ENCODE results near the gene FBXW2. TPM values are rescaled to one million over a fixed set of nuclear protein-coding genes. Genes with fewer than 3 reads are reported as not detected.
A peak's percentile ranks its signal among the peaks of the same experiment; 100 is the strongest.

FBXW2 gene
- total and polyA plus RNA-seq, 2 donors (not counting 3 experiments of a cell fraction or from before 2014, with no cell fraction given) = 32.5 to 70.2 TPM

GRCh38 chr9:120714088-120714845, 78.9 kb downstream of the FBXW2 start, which contains the start of gene MEGF9:
Gene MEGF9 (minus strand): TSS chr9:120714470. CDS start chr9:120714358, 112 bp downstream.
- Histone ChIP-seq H3K27me3 (ENCODE audit: control insufficient read depth in 2 of 2, insufficient read depth in 2 of 2, low read length in 2 of 2) (no peaks in the 10 kb centered on the region), H3K36me3 (ENCODE audit: control insufficient read depth in 2 of 2, extremely low read depth in 1 of 2, insufficient read depth in 2 of 2, low read length in 2 of 2) (no peaks in the 10 kb centered on the region), H4K20me1 (replicated peaks; ENCODE audit: control insufficient read depth, extremely low read depth, insufficient read depth, low read length) (no peaks in the 10 kb centered on the region), H3K4me3 (replicated peaks in 1 of 3; ENCODE audit: insufficient read depth in 1 of 3, low read depth in 1 of 3, low read length in 3 of 3) (peak within 1 kb of the TSS; percentile 65 to 84 (median 67)), H3K79me2 (ENCODE audit: control insufficient read depth, insufficient read depth, low read length) (peaks cover 2% of the 10 kb centered on the region), H3K4me1 (ENCODE audit: control insufficient read depth, extremely low read depth, insufficient read depth, low read length) (peaks cover 21% of the 10 kb centered on the region), H3K4me2 (ENCODE audit: insufficient read depth, low read length) (peak within 1 kb of the TSS; percentile 78), H3K27ac (ENCODE audit: insufficient read depth, low read depth, low read length) (peak within 1 kb of the TSS; percentile 68), H3K9ac (replicated peaks; ENCODE audit: extremely low read depth, insufficient read depth, low read length) (peak within 1 kb of the TSS; percentile 90), H2AFZ (ENCODE audit: low read depth, low read length) (peak within 1 kb of the TSS; percentile 86), H3K9me1 (replicated peaks; ENCODE audit: control insufficient read depth, extremely low read depth, insufficient read depth, low read length) (no peaks in the 10 kb centered on the region), H3K9me3 (replicated peaks; ENCODE audit: control insufficient read depth, insufficient read depth, low read length) (no peaks in the 10 kb centered on the region)
- ChIA-PET POLR2A (interaction anchor here (1.2 to 1.4 kb wide), 2 partner anchors 21 to 94 kb away, joined by 3 to 4 read pairs; no protein-coding TSS in a partner anchor), CTCF (interaction anchor here (1.0 to 3.7 kb wide), 5 partner anchors 16 to 272 kb away, joined by 3 to 28 read pairs (median 3); no protein-coding TSS in a partner anchor)
- TF ChIP-seq POLR2A (IDR thresholded peaks at IDR 0.05; ENCODE audit: low read depth, low read length) = peak; percentile 81
- no peak for TF ChIP-seq GATA2 (IDR thresholded peaks at IDR 0.05; ENCODE audit: insufficient read depth, insufficient read length, low read depth, low read length)
- TF ChIP-seq MAX (IDR thresholded peaks at IDR 0.05; ENCODE audit: insufficient read depth, insufficient read length) = peak; percentile 93
- TF ChIP-seq FOS (IDR thresholded peaks at IDR 0.05; ENCODE audit: borderline replicate concordance, insufficient read depth, low read length) = no peak
- peak; percentile 86 for TF ChIP-seq POLR2AphosphoS5 (IDR thresholded peaks at IDR 0.05; ENCODE audit: insufficient read depth, low read depth, low read length)
- no peak for TF ChIP-seq EZH2 (IDR thresholded peaks at IDR 0.05; ENCODE audit: borderline replicate concordance, low read depth, low read length, severe bottlenecking)
- BruUV-seq (replicated peaks) = no TSS peak
- dilution Hi-C loops (cut with MboI; ENCODE audit: extremely low pct_ligation_motif_present, low sequenced_read_pairs) = no loop called here
- FAIRE-seq (peak; percentile 94), DNase-seq (ENCODE audit: low read depth, low spot score) (peak; percentile 98)
- intact Hi-C loops (cut with micrococcal nuclease) = loop anchor here (1.0 to 5.0 kb wide), 2 partner anchors 16 to 97 kb away; no protein-coding TSS in a partner anchor
